K562 (cell line): ENCODE data around the gene BEST1. TPM values are rescaled to one million over a fixed set of nuclear protein-coding genes. Genes with fewer than 3 reads are reported as not detected.

ENCODE experiments used
- KAT7 ChIP-seq: sonication (generic); formaldehyde crosslinking; IDR thresholded peaks from 2 replicates; pipeline ENCODE4 v1.8.0; 2022; ENCODE audit warnings: missing genetic modification reagents, mild to moderate bottlenecking, borderline replicate concordance
- MCM3 ChIP-seq: fragments of 450-650 bp; IDR thresholded peaks from 2 replicates; pipeline ENCODE4 v1.6.1; 2016
- NCOA1 ChIP-seq: fragments of 450-650 bp; IDR thresholded peaks from 2 replicates; pipeline ENCODE4 v1.6.1; 2016; ENCODE audit warnings: low read depth
- ZNF444 ChIP-seq: fragments of 250-450 bp; sonication (Bioruptor Pico); IDR thresholded peaks from 2 replicates; pipeline ENCODE4 v1.4.0; 2020; ENCODE audit warnings: mild to moderate bottlenecking, moderate library complexity
- ZNF445 ChIP-seq: fragments of 250-450 bp; sonication (Bioruptor Pico); IDR thresholded peaks from 2 replicates; pipeline ENCODE4 v1.4.0; 2020; ENCODE audit warnings: low read depth, mild to moderate bottlenecking, moderate library complexity
- polyA plus RNA-seq, 8 experiments: library from polyadenylated mRNA; depleted of rRNA in 4 of 8; stranded (reverse) in 5 of 8; unstranded in 3 of 8; fragments of >200 nt; fragmentation: Nextera tagmentation in 2 of 8; fragmentation: Illumina TruSeq in 1 of 8; extraction: Ambion mirVana in 2 of 8; extraction: Trizol in 1 of 8; gene quantifications; 2 replicates each; pipeline versions ENCODE4 v1.2.1 to v1.2.3, GENCODE V29; 2011 to 2014; ENCODE audit warnings: inconsistent platforms in 1 of 8, missing spikeins in 1 of 8
- total RNA-seq, 7 experiments: library from RNA; depleted of rRNA in 6 of 7; stranded (reverse); fragments of >200 nt in 6 of 7; fragmentation: Illumina TruSeq in 2 of 7; extraction: Trizol in 2 of 7; gene quantifications; 2 replicates each; pipeline versions ENCODE4 v1.2.1 to v1.2.3, GENCODE V29; 2011 to 2021; ENCODE audit warnings: low replicate concordance in 1 of 7
- TF ChIP-seq, protein P1 (sequence below): fragments of 250-450 bp; sonication (Bioruptor Pico); IDR thresholded peaks from 2 replicates; pipeline ENCODE4 v1.5.0; 2021
- TF ChIP-seq, protein P2 (sequence below), 2 experiments: fragments of 450-650 bp; IDR thresholded peaks; 2 replicates each; pipeline ENCODE4 v1.6.1; 2016; ENCODE audit warnings: mild to moderate bottlenecking in 2 of 2, borderline replicate concordance in 1 of 2, low read depth in 1 of 2, moderate library complexity in 1 of 2
- TF ChIP-seq, protein P3 (sequence below): fragments of 250-450 bp; sonication (Bioruptor Pico); IDR thresholded peaks from 2 replicates; pipeline ENCODE4 v1.5.0; 2022; ENCODE audit warnings: mild to moderate bottlenecking
- TF ChIP-seq, protein P4 (sequence below): IDR thresholded peaks from 3 replicates; pipeline ENCODE4 v1.6.1; 2011; ENCODE audit warnings: borderline replicate concordance, mild to moderate bottlenecking; ENCODE audit not compliant: insufficient read length, insufficient read depth

BEST1 gene
- total and polyA plus RNA-seq, 9 of the 15 experiments (the other 6 are each of a cell fraction or from before 2014, with no cell fraction given), result 0.07 to 1.3 (median 0.40) TPM

DNA sequence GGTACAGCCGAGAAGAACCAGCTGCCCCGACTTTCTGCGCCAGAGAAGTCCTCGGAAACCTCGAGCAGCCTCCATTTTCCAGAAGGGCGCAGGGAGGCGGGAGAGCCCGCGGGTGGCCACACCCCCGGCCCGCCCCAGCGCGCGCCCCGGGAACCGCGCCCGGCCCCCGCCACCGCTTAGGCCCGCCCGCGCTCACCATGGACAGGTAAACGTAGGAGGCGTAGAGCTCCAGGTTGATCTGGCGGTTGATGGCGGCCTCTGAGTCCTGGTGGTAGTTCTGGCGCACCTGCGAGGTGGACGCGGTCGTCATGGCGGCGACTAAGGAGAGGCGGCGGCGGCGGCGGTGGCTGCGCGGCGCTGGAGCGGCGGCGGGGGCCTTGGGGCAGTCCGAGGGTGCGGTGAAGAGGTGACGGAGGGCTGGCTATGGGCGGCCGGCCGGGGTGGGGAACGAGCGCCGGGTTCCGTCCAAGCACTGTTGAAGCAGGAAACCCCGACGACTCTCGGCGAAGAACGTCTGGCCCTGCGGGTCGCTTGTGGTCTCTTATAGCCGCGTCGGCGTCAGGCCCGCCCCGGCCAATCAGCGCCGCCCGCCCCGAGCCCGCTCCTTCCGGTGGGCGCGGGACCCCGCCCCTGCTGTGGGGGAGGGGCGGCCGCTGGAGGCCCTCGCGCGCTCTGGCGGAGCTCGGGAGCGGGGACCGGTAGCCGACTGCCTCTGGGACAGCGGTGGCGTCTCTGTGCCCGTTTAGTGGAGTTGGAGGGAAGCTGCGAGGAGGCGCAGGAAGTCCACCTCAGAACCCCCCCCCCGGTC, 17.2 kb downstream of the BEST1 start, which contains the start of gene FTH1 (continued):
- TF ChIP-seq, protein P1, sequence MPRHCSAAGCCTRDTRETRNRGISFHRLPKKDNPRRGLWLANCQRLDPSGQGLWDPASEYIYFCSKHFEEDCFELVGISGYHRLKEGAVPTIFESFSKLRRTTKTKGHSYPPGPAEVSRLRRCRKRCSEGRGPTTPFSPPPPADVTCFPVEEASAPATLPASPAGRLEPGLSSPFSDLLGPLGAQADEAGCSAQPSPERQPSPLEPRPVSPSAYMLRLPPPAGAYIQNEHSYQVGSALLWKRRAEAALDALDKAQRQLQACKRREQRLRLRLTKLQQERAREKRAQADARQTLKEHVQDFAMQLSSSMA (CRISPR knock-in tag), result no peak
- TF ChIP-seq, protein P2, sequence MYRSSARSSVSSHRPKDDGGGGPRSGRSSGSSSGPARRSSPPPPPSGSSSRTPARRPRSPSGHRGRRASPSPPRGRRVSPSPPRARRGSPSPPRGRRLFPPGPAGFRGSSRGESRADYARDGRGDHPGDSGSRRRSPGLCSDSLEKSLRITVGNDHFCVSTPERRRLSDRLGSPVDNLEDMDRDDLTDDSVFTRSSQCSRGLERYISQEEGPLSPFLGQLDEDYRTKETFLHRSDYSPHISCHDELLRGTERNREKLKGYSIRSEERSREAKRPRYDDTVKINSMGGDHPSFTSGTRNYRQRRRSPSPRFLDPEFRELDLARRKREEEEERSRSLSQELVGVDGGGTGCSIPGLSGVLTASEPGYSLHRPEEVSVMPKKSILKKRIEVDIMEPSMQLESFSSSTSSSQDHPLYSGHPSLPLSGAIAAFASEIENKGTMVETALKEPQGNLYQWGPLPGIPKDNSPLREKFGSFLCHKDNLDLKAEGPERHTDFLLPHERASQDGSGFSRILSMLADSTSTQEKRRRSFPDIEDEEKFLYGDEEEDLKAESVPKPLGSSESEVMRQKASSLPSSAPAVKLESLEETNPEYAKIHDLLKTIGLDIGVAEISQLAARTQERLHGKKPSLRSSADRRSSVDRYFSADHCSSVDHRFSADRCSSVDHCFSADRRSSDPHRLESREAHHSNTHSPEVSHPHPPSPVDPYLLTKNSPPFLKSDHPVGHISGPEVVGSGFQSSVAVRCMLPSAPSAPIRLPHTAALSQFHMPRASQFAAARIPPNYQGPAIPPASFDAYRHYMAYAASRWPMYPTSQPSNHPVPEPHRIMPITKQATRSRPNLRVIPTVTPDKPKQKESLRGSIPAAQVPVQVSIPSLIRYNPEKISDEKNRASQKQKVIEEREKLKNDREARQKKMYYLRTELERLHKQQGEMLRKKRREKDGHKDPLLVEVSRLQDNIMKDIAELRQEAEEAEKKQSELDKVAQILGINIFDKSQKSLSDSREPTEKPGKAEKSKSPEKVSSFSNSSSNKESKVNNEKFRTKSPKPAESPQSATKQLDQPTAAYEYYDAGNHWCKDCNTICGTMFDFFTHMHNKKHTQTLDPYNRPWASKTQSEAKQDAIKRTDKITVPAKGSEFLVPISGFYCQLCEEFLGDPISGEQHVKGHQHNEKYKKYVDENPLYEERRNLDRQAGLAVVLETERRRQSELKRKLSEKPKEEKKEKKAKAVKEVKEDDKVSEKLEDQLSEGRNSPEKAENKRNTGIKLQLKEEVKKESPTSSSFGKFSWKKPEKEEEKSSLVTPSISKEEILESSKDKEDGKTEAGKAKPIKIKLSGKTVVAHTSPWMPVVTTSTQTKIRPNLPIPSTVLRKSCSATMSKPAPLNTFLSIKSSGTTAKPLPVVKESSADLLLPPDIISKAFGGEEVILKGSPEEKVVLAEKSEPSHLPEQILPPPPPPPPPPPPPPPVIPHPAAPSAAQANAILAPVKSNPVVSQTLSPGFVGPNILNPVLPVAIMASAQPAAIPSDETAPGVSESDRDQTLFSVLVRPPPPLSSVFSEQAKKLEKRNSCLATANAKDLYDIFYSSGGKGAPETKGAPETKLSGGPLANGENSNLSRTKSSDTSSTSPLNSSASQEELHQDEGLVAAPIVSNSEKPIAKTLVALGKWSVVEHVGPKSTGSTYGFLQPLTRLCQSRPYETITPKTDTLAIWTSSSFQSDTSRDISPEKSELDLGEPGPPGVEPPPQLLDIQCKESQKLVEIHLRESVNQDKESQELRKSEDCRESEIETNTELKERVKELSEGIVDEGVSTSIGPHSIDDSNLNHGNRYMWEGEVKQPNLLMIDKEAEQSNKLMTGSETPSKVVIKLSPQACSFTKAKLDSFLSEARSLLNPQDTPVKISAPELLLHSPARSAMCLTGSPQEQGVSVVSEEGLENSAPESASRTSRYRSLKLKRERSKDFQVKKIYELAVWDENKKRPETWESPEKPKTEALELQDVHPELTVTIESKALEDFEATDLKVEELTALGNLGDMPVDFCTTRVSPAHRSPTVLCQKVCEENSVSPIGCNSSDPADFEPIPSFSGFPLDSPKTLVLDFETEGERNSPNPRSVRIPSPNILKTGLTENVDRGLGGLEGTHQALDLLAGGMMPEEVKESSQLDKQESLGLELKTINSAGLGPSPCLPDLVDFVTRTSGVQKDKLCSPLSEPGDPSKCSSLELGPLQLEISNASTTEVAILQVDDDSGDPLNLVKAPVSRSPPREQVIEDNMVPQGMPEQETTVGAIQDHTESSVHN (IDR thresholded peaks at IDR 0.05; ENCODE audit: borderline replicate concordance in 1 of 2, low read depth in 1 of 2), result no peak
- TF ChIP-seq, protein P3, sequence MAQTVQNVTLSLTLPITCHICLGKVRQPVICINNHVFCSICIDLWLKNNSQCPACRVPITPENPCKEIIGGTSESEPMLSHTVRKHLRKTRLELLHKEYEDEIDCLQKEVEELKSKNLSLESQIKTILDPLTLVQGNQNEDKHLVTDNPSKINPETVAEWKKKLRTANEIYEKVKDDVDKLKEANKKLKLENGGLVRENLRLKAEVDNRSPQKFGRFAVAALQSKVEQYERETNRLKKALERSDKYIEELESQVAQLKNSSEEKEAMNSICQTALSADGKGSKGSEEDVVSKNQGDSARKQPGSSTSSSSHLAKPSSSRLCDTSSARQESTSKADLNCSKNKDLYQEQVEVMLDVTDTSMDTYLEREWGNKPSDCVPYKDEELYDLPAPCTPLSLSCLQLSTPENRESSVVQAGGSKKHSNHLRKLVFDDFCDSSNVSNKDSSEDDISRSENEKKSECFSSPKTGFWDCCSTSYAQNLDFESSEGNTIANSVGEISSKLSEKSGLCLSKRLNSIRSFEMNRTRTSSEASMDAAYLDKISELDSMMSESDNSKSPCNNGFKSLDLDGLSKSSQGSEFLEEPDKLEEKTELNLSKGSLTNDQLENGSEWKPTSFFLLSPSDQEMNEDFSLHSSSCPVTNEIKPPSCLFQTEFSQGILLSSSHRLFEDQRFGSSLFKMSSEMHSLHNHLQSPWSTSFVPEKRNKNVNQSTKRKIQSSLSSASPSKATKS (CRISPR knock-in tag), result no peak
- no peak for TF ChIP-seq ZNF444 (CRISPR knock-in tag)
- TF ChIP-seq NCOA1, result no peak
- TF ChIP-seq KAT7 (CRISPR knock-in tag), result peak; percentile 81; the same call in 1 of the 2 replicates
- no peak for TF ChIP-seq MCM3
- no peak for TF ChIP-seq ZNF445 (CRISPR knock-in tag)
- TF ChIP-seq, protein P4, sequence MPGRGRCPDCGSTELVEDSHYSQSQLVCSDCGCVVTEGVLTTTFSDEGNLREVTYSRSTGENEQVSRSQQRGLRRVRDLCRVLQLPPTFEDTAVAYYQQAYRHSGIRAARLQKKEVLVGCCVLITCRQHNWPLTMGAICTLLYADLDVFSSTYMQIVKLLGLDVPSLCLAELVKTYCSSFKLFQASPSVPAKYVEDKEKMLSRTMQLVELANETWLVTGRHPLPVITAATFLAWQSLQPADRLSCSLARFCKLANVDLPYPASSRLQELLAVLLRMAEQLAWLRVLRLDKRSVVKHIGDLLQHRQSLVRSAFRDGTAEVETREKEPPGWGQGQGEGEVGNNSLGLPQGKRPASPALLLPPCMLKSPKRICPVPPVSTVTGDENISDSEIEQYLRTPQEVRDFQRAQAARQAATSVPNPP, result no peak
